ENCODE results near the gene MMADHC. TPM values are rescaled to one million over a fixed set of nuclear protein-coding genes. Genes with fewer than 3 reads are reported as not detected.

The MMADHC gene
- total RNA-seq, 1 experiment from 2014 or later = 149 TPM

GRCh38 chr2:149577269-149577668 is 10.3 kb downstream of the MMADHC start:
- no peaks in the 10 kb centered on the region for H3K4me1 Mint-ChIP-seq
- no peak overlapping the region for H2AFZ ChIP-seq (ENCODE audit: low read length)
- no peak overlapping the region for H2BK20ac ChIP-seq (ENCODE audit: low read depth, low read length, poor library complexity, severe bottlenecking)
- H2BK15ac ChIP-seq (ENCODE audit: low read depth, low read length) = no peak overlapping the region
- no peak overlapping the region for H4K5ac ChIP-seq (ENCODE audit: insufficient read length, low read depth, low read length)
- H4K8ac ChIP-seq (replicated peaks; ENCODE audit: insufficient read length, low read depth, low read length) = no peak overlapping the region
- peaks cover 3% of the 10 kb centered on the region for H3K79me1 ChIP-seq (ENCODE audit: insufficient read depth, low read depth, low read length, poor library complexity, severe bottlenecking)
- H3K9me3 ChIP-seq (ENCODE audit: control insufficient read depth, low read depth, low read length) = no peaks in the 10 kb centered on the region
- H3K14ac ChIP-seq (ENCODE audit: insufficient read depth, low read length) = no peak overlapping the region
- no peak overlapping the region for H3K4me2 ChIP-seq (ENCODE audit: insufficient read depth, insufficient read length, low read length)
- H3K56ac ChIP-seq (ENCODE audit: insufficient read length, low read depth, low read length) = no peak overlapping the region
- WGBS (ENCODE audit: extremely low coverage, insufficient read length, low lambda C conversion rate) = no CpG with 5 or more reads among the region's 2 CpGs
- DNase-seq = no peak
- H3T11ph ChIP-seq (ENCODE audit: low read length) = no peak overlapping the region
- no peak overlapping the region for H3K4me3 Mint-ChIP-seq
- no peak overlapping the region for H2BK120ac ChIP-seq (ENCODE audit: low read depth, low read length, poor library complexity, severe bottlenecking)
- TF ChIP-seq CTCF (conservative IDR thresholded peaks at IDR 0.05) = no peak
- H3K4me1 ChIP-seq (ENCODE audit: insufficient read depth, low read length) = no peaks in the 10 kb centered on the region
- no peak overlapping the region for H2AK5ac ChIP-seq (ENCODE audit: insufficient read length, low read length)
- no peak overlapping the region; a peak in 1 of 7 replicates for H3K27ac Mint-ChIP-seq
- H3K9me3 Mint-ChIP-seq = no peaks in the 10 kb centered on the region
- H3K79me2 ChIP-seq (ENCODE audit: insufficient read depth, low read length) = peaks cover 2% of the 10 kb centered on the region; the same call in 1 of the 2 replicates
- no peak overlapping the region for H3K18ac ChIP-seq (ENCODE audit: insufficient read length, low read depth, low read length)
- no peaks in the 10 kb centered on the region for H3K27me3 Mint-ChIP-seq (ENCODE audit: low read depth)
- H3K23me2 ChIP-seq (ENCODE audit: insufficient read length, low read depth, low read length, poor library complexity, severe bottlenecking) = no peaks in the 10 kb centered on the region
- H2BK5ac ChIP-seq (ENCODE audit: insufficient read length, low read length) = no peak overlapping the region
- no peak overlapping the region for H3K9ac ChIP-seq (ENCODE audit: extremely low read depth, insufficient read length, low read length)
- peaks cover 37 to 72% (median 70%) of the 10 kb centered on the region in 3 experiments; a peak in 6 of 7 replicates for H3K36me3 Mint-ChIP-seq (ENCODE audit: insufficient read depth in 1 of 3, low read depth in 3 of 3)
- H2BK12ac ChIP-seq (ENCODE audit: insufficient read length, low read depth, low read length) = no peak overlapping the region
- H4K20me1 ChIP-seq (ENCODE audit: control insufficient read depth, insufficient read depth, insufficient read length) = no peaks in the 10 kb centered on the region
- H3K23ac ChIP-seq (ENCODE audit: insufficient read length, low read depth, low read length) = no peak overlapping the region
- no peak overlapping the region for H4K91ac ChIP-seq (ENCODE audit: insufficient read length, low read depth, low read length)
- H3K4ac ChIP-seq (ENCODE audit: low read depth, low read length) = no peak overlapping the region
- H3K27me3 ChIP-seq (ENCODE audit: insufficient read depth, low read length) = no peaks in the 10 kb centered on the region
- H3K27ac ChIP-seq (ENCODE audit: insufficient read length, low read depth, low read length) = no peak overlapping the region

Data from H9 (cell line).